Stomach (tissue), 4 donors: ENCODE results near the gene XRCC4.

Source experiments
- CTCF ChIP-seq, 7 experiments: fragments of 450-650 bp in 4 of 7; fragments of 200-600 bp in 3 of 7; sonication (generic) in 3 of 7; IDR thresholded peaks; one replicate each; pipeline ENCODE4 v1.5.1; 2016 to 2019; ENCODE audit warnings: antibody characterized with exemption in 7 of 7, control low read depth in 2 of 7, mild to moderate bottlenecking in 1 of 7
- EP300 ChIP-seq: sonication (generic); formaldehyde crosslinking; IDR thresholded peaks from one replicate; pipeline ENCODE4 v1.6.1; 2017; ENCODE audit warnings: antibody characterized with exemption
- POLR2A ChIP-seq, 4 donors: fragments of 450-650 bp; IDR thresholded peaks; one replicate each; pipeline ENCODE4 v1.6.1; 2016; ENCODE audit warnings: antibody characterized with exemption in 4 of 4, control low read depth in 2 of 4, mild to moderate bottlenecking in 1 of 4, moderate library complexity in 1 of 4
- POLR2AphosphoS5 ChIP-seq, 3 donors: sonication (generic); formaldehyde crosslinking; IDR thresholded peaks; one replicate each; pipeline ENCODE4 v1.6.1; 2016; ENCODE audit warnings: antibody characterized with exemption in 3 of 3

GRCh38 chr5:83387041-83387440 is 309.7 kb downstream of the XRCC4 start:
- TF ChIP-seq CTCF (IDR thresholded peaks at IDR 0.05) (no peak), POLR2A (IDR thresholded peaks at IDR 0.05) (no peak), EP300 (no peak), POLR2AphosphoS5 (IDR thresholded peaks at IDR 0.05) (no peak)
